ENCODE results near the gene ACOT8. TPM values are rescaled to one million over a fixed set of nuclear protein-coding genes. Genes with fewer than 3 reads are reported as not detected.

Gene ACOT8
- total RNA-seq, 1 donor from 2014 or later = 27.3 TPM

- no peak for DNase-seq
- Mint-ChIP-seq H3K9me3 (no peaks in the 10 kb centered on the region), H3K4me3 (no peak overlapping the region), H3K27ac (no peak overlapping the region), H3K36me3 (ENCODE audit: low read depth) (peaks cover 64% of the 10 kb centered on the region), H3K4me1 (peaks cover under 1% of the 10 kb centered on the region), H3K27me3 (no peaks in the 10 kb centered on the region)
- intact Hi-C loops (cut with micrococcal nuclease) = no loop called here
- ChIA-PET CTCF (no interaction called here), POLR2A (interaction anchor here (1.2 kb wide), 1 partner anchor 54 kb away, joined by 3 read pairs; no protein-coding TSS in a partner anchor)
- no peak for TF ChIP-seq CTCF (IDR thresholded peaks at IDR 0.05)
- ATAC-seq (ENCODE audit: low read depth) = no peak
Measured at GRCh38 chr20:45848421-45848820, 8.8 kb downstream of the ACOT8 start.

GRCh38 chr20:45845452-45845851 lies 11.7 kb downstream of the ACOT8 start:
- ChIA-PET CTCF (no interaction called here), POLR2A (interaction anchor here (0.8 kb wide), 1 partner anchor 10 kb away, joined by 3 read pairs; no protein-coding TSS in a partner anchor)
- intact Hi-C loops (cut with micrococcal nuclease) = no loop called here
- DNase-seq (no peak), ATAC-seq (ENCODE audit: low read depth) (no peak)
- Mint-ChIP-seq H3K9me3 (no peaks in the 10 kb centered on the region), H3K36me3 (ENCODE audit: low read depth) (peaks cover 60% of the 10 kb centered on the region), H3K27ac (no peak overlapping the region), H3K27me3 (no peaks in the 10 kb centered on the region), H3K4me3 (no peak overlapping the region), H3K4me1 (peaks cover 18% of the 10 kb centered on the region)
- TF ChIP-seq CTCF (IDR thresholded peaks at IDR 0.05) = no peak

GRCh38 chr20:45843506-45843905 lies 13.7 kb downstream of the ACOT8 start:
- intact Hi-C loops (cut with micrococcal nuclease) = no loop called here
- Mint-ChIP-seq H3K36me3 (ENCODE audit: low read depth) (peaks cover 51% of the 10 kb centered on the region), H3K27ac (no peak overlapping the region), H3K27me3 (no peaks in the 10 kb centered on the region), H3K4me1 (peaks cover 18% of the 10 kb centered on the region), H3K9me3 (no peaks in the 10 kb centered on the region), H3K4me3 (no peak overlapping the region)
- ChIA-PET CTCF (no interaction called here), POLR2A (no interaction called here)
- DNase-seq = no peak
- no peak for ATAC-seq (ENCODE audit: low read depth)
- no peak for TF ChIP-seq CTCF (IDR thresholded peaks at IDR 0.05)

GRCh38 chr20:45842169-45842812 lies 14.9 kb downstream of the ACOT8 start:
- H3K27ac Mint-ChIP-seq = peak overlapping the region; percentile 73
- H3K36me3 Mint-ChIP-seq (ENCODE audit: low read depth) = peaks cover 43% of the 10 kb centered on the region
- POLR2A ChIA-PET = interaction anchor here (0.9 to 1.8 kb wide), 6 partner anchors 15 to 427 kb away, joined by 3 to 9 read pairs (median 6); partner anchors contain the start of genes ACOT8, PCIF1, PIGT and ZSWIM1
- DNase-seq = no peak
- no peaks in the 10 kb centered on the region for H3K9me3 Mint-ChIP-seq
- peaks cover 18% of the 10 kb centered on the region for H3K4me1 Mint-ChIP-seq
- no peak for TF ChIP-seq CTCF (IDR thresholded peaks at IDR 0.05)
- ATAC-seq (ENCODE audit: low read depth) = peak; percentile 98
- intact Hi-C loops (cut with micrococcal nuclease) = loop anchor here (1.0 kb wide), 1 partner anchor 15 kb away; the partner anchor contains the start of genes ACOT8 and ZSWIM3
- CTCF ChIA-PET = interaction anchor here (0.8 to 1.5 kb wide), 5 partner anchors 14 to 406 kb away, joined by 3 to 5 read pairs (median 3); no protein-coding TSS in a partner anchor
- H3K4me3 Mint-ChIP-seq = no peak overlapping the region
- H3K27me3 Mint-ChIP-seq = no peaks in the 10 kb centered on the region

GRCh38 chr20:45841407-45842129 lies 15.6 kb downstream of the ACOT8 start:
- Mint-ChIP-seq H3K4me1 (peaks cover 18% of the 10 kb centered on the region), H3K27ac (peak overlapping the region; percentile 73), H3K9me3 (no peaks in the 10 kb centered on the region), H3K4me3 (no peak overlapping the region), H3K36me3 (ENCODE audit: low read depth) (peaks cover 40% of the 10 kb centered on the region), H3K27me3 (no peaks in the 10 kb centered on the region)
- intact Hi-C loops (cut with micrococcal nuclease) = loop anchor here (1.0 kb wide), 1 partner anchor 16 kb away; the partner anchor contains the start of genes ACOT8 and ZSWIM3
- CTCF ChIA-PET = interaction anchor here (0.8 to 1.5 kb wide), 5 partner anchors 15 to 405 kb away, joined by 3 to 5 read pairs (median 3); no protein-coding TSS in a partner anchor
- POLR2A ChIA-PET = interaction anchor here (0.9 to 1.8 kb wide), 7 partner anchors 15 to 426 kb away, joined by 3 to 9 read pairs (median 6); partner anchors contain the start of genes ACOT8, PCIF1, PIGT and ZSWIM1
- DNase-seq (no peak), ATAC-seq (ENCODE audit: low read depth) (no peak)
- no peak for TF ChIP-seq CTCF (IDR thresholded peaks at IDR 0.05)
